Measurements from ENCODE around the gene NAA80. TPM values are rescaled to one million over a fixed set of nuclear protein-coding genes. Genes with fewer than 3 reads are reported as not detected.
"Not testable (repeated sequence)": the region's sequence is repeated elsewhere in the genome, so short reads cannot be mapped to it uniquely, and the experiment has no call there.

Gene NAA80
- total RNA-seq, 5 donors from 2014 or later (not counting 1 experiment from before 2014, with no cell fraction given) = 33.8 to 45.7 (median 43.9) TPM

GRCh38 chr3:50290161-50290641 is 9.0 kb downstream of the NAA80 start:
- Mint-ChIP-seq H3K36me3 (peaks cover 9% of the 10 kb centered on the region), H3K27me3 (no peaks in the 10 kb centered on the region), H3K4me3 (peak overlapping the region; percentile 13 to 34 (median 15)), H3K9me3 (no peaks in the 10 kb centered on the region), H3K4me1 (peaks cover 14 to 21% (median 17%) of the 10 kb centered on the region in 3 donors), H3K27ac (no peak overlapping the region)
- POLR2A ChIA-PET = no interaction called here
- 96% methylated on average over 5 of the region's 16 CpGs for WGBS (ENCODE audit: insufficient coverage)
- CTCF ChIA-PET = no interaction called here
- Histone ChIP-seq H3K4me3 (ENCODE audit: control insufficient read depth in 1 of 2, extremely low read depth in 1 of 2, low read length in 1 of 2) (no peak overlapping the region), H3K36me3 (ENCODE audit: control insufficient read depth in 2 of 2, extremely low read depth in 1 of 2, insufficient read depth in 1 of 2, low read length in 1 of 2) (peaks cover 20 to 33% of the 10 kb centered on the region in 2 donors), H3K4me1 (ENCODE audit: control insufficient read depth in 1 of 2, extremely low read depth in 1 of 2, insufficient read depth in 2 of 2, low read length in 2 of 2) (peaks cover 5 to 26% of the 10 kb centered on the region in 2 experiments), H3K27me3 (replicated peaks in 1 of 2; ENCODE audit: control insufficient read depth in 2 of 2, extremely low read depth in 1 of 2, insufficient read depth in 2 of 2, low read length in 1 of 2) (no peaks in the 10 kb centered on the region), H3K9me3 (no peaks in the 10 kb centered on the region), H3K27ac (ENCODE audit: low read length) (no peak overlapping the region)
- no peak for DNase-seq
- no peak for ATAC-seq (replicated peaks in 1 of 4)

GRCh38 chr3:50289130-50289529 is 10.1 kb downstream of the NAA80 start:
- ATAC-seq (replicated peaks in 1 of 4) (no peak), DNase-seq (no peak)
- Mint-ChIP-seq H3K27me3 (no peaks in the 10 kb centered on the region), H3K36me3 (peaks cover 9% of the 10 kb centered on the region), H3K4me1 (peaks cover 14 to 21% (median 17%) of the 10 kb centered on the region in 3 donors), H3K27ac (no peak overlapping the region), H3K4me3 (peak overlapping the region in 1 of 3 donors; percentile 15), H3K9me3 (no peaks in the 10 kb centered on the region)
- H3K4me1 ChIP-seq (ENCODE audit: control insufficient read depth in 1 of 2, extremely low read depth in 1 of 2, insufficient read depth in 2 of 2, low read length in 2 of 2) = peaks cover 5 to 26% of the 10 kb centered on the region in 2 experiments
- peaks cover 20 to 33% of the 10 kb centered on the region in 2 donors for H3K36me3 ChIP-seq (ENCODE audit: control insufficient read depth in 2 of 2, extremely low read depth in 1 of 2, insufficient read depth in 1 of 2, low read length in 1 of 2)
- H3K4me3 ChIP-seq (ENCODE audit: control insufficient read depth in 1 of 2, extremely low read depth in 1 of 2, low read length in 1 of 2) = no peak overlapping the region
- H3K27me3 ChIP-seq (replicated peaks in 1 of 2; ENCODE audit: control insufficient read depth in 2 of 2, extremely low read depth in 1 of 2, insufficient read depth in 2 of 2, low read length in 1 of 2) = no peaks in the 10 kb centered on the region
- no CpG with 5 or more reads among the region's 6 CpGs for WGBS (ENCODE audit: insufficient coverage)
- H3K9me3 ChIP-seq = no peaks in the 10 kb centered on the region
- CTCF ChIA-PET = no interaction called here
- no peak overlapping the region for H3K27ac ChIP-seq (ENCODE audit: low read length)
- POLR2A ChIA-PET = interaction anchor here in 1 of 2 donors (0.6 kb wide), 1 partner anchor 80 kb away, joined by 3 read pairs; no protein-coding TSS in a partner anchor

- Histone ChIP-seq H3K4me1 (ENCODE audit: control insufficient read depth in 1 of 2, extremely low read depth in 1 of 2, insufficient read depth in 2 of 2, low read length in 2 of 2) (peaks cover 5 to 26% of the 10 kb centered on the region in 2 experiments), H3K27ac (ENCODE audit: low read length) (no peak overlapping the region), H3K9me3 (no peaks in the 10 kb centered on the region), H3K36me3 (ENCODE audit: control insufficient read depth in 2 of 2, extremely low read depth in 1 of 2, insufficient read depth in 1 of 2, low read length in 1 of 2) (peaks cover 20 to 33% of the 10 kb centered on the region in 2 donors), H3K4me3 (ENCODE audit: control insufficient read depth in 1 of 2, extremely low read depth in 1 of 2, low read length in 1 of 2) (no peak overlapping the region), H3K27me3 (replicated peaks in 1 of 2; ENCODE audit: control insufficient read depth in 2 of 2, extremely low read depth in 1 of 2, insufficient read depth in 2 of 2, low read length in 1 of 2) (no peaks in the 10 kb centered on the region)
- peak overlapping the region in 1 of 3 donors; percentile 2 for H3K4me3 Mint-ChIP-seq
- ChIA-PET POLR2A (no interaction called here), CTCF (no interaction called here)
- peaks cover 14 to 21% (median 17%) of the 10 kb centered on the region in 3 donors for H3K4me1 Mint-ChIP-seq
- no peak for ATAC-seq (replicated peaks in 1 of 4)
- no peaks in the 10 kb centered on the region for H3K27me3 Mint-ChIP-seq
- WGBS (ENCODE audit: insufficient coverage) = 96% methylated on average over 11 of the region's 23 CpGs
- DNase-seq = no peak
- H3K36me3 Mint-ChIP-seq = peaks cover 9% of the 10 kb centered on the region
- no peaks in the 10 kb centered on the region for H3K9me3 Mint-ChIP-seq
- H3K27ac Mint-ChIP-seq = no peak overlapping the region
Measured at GRCh38 chr3:50288387-50289007, 10.7 kb downstream of the NAA80 start.

DNA sequence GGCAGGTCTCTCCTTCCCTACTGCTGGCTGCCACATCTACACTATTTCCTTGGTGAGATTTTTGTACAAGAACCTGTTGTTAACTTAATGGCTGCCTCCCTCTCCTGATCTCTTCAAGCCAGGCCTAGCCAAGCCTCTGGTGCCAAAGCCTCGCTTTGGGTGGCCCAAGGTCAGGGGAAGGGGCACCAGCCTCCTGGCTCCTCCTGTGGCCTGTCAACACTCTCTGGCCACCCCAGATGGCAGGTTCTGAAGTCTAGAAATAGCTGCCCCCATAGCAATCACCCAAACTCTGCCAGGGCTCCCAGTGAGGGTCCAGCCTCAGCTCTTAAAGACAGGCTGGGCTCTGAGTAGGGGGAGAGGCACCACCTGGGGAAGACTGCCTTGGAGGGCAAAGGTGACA is 11.9 kb downstream of the NAA80 start:
- peaks cover 5 to 17% of the 10 kb centered on the region in 2 experiments for H3K4me1 ChIP-seq (ENCODE audit: control insufficient read depth in 1 of 2, extremely low read depth in 1 of 2, insufficient read depth in 2 of 2, low read length in 2 of 2)
- ATAC-seq (replicated peaks in 1 of 4) (no peak), DNase-seq (no peak)
- Mint-ChIP-seq H3K27me3 (no peaks in the 10 kb centered on the region), H3K4me1 (peaks cover 6 to 13% (median 8%) of the 10 kb centered on the region in 3 donors), H3K27ac (no peak overlapping the region), H3K9me3 (no peaks in the 10 kb centered on the region), H3K4me3 (no peak overlapping the region), H3K36me3 (peaks cover 9% of the 10 kb centered on the region)
- H3K27me3 ChIP-seq (replicated peaks in 1 of 2; ENCODE audit: control insufficient read depth in 2 of 2, extremely low read depth in 1 of 2, insufficient read depth in 2 of 2, low read length in 1 of 2) = no peaks in the 10 kb centered on the region
- no peak overlapping the region for H3K4me3 ChIP-seq (ENCODE audit: control insufficient read depth in 1 of 2, extremely low read depth in 1 of 2, low read length in 1 of 2)
- no peak overlapping the region for H3K27ac ChIP-seq (ENCODE audit: low read length)
- ChIA-PET POLR2A (no interaction called here), CTCF (no interaction called here)
- H3K9me3 ChIP-seq = no peaks in the 10 kb centered on the region
- 100% methylated on average over 1 of the region's 1 CpG for WGBS (ENCODE audit: insufficient coverage)
- peaks cover 20 to 33% of the 10 kb centered on the region in 2 donors for H3K36me3 ChIP-seq (ENCODE audit: control insufficient read depth in 2 of 2, extremely low read depth in 1 of 2, insufficient read depth in 1 of 2, low read length in 1 of 2)

DNA sequence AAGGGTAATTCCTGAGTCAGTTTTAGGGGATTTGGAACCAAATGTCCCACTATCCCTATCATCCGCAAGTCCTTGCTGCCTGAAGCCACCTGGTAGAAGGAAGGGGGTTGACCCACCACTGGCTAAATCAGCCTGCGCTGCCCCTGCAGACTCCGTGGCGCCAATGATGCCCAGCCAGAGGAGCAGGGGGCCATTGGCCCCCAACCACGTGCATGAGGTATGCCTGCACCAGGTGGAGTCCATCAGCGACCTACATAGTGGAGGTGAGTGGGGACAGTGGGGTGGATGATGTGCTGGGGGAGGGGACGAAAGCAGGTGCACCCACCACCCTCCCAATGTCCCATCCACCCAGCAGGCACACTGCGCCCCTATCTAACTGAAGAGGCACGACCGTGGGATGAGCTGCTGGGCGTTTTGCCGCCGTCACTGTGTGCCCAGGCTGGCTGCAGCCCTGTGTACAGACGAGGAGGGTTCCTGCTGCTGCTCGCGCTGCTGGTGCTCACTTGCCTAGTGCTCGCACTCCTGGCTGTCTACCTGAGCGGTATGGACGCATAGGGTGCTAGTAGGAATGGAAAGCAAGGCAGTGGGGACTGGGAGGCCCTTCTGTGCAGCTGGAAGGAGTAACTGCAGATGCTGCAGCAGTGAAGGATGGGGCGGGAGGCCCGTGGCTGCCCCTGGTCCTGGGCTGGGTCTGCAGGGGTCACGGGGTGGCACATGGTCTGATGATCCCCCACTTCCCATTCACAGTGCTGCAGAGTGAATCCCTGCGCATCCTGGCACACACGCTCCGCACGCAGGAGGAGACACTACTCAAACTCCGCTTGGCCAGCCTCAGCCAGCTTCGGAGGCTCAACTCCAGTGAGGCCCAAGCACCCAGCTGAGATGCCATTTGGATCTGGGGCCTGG is 12.6 kb downstream of the NAA80 start:
- WGBS (ENCODE audit: insufficient coverage) = 94% methylated on average over 18 of the region's 28 CpGs
- Histone ChIP-seq H3K27me3 (replicated peaks in 1 of 2; ENCODE audit: control insufficient read depth in 2 of 2, extremely low read depth in 1 of 2, insufficient read depth in 2 of 2, low read length in 1 of 2) (no peaks in the 10 kb centered on the region), H3K4me3 (ENCODE audit: control insufficient read depth in 1 of 2, extremely low read depth in 1 of 2, low read length in 1 of 2) (no peak overlapping the region), H3K27ac (ENCODE audit: low read length) (no peak overlapping the region), H3K4me1 (ENCODE audit: control insufficient read depth in 1 of 2, extremely low read depth in 1 of 2, insufficient read depth in 2 of 2, low read length in 2 of 2) (peaks cover 3 to 14% of the 10 kb centered on the region in 2 experiments), H3K36me3 (ENCODE audit: control insufficient read depth in 2 of 2, extremely low read depth in 1 of 2, insufficient read depth in 1 of 2, low read length in 1 of 2) (peaks cover 20 to 33% of the 10 kb centered on the region in 2 donors), H3K9me3 (no peaks in the 10 kb centered on the region)
- Mint-ChIP-seq H3K27me3 (no peaks in the 10 kb centered on the region), H3K9me3 (no peaks in the 10 kb centered on the region), H3K27ac (no peak overlapping the region), H3K36me3 (peaks cover 9% of the 10 kb centered on the region), H3K4me3 (no peak overlapping the region), H3K4me1 (peaks cover 5 to 11% (median 7%) of the 10 kb centered on the region in 3 donors)
- ChIA-PET POLR2A (interaction anchor here in 1 of 2 donors (0.6 kb wide), 1 partner anchor 11 kb away, joined by 7 read pairs; no protein-coding TSS in a partner anchor), CTCF (no interaction called here)
- ATAC-seq (replicated peaks in 1 of 4) (no peak), DNase-seq (no peak)

DNA sequence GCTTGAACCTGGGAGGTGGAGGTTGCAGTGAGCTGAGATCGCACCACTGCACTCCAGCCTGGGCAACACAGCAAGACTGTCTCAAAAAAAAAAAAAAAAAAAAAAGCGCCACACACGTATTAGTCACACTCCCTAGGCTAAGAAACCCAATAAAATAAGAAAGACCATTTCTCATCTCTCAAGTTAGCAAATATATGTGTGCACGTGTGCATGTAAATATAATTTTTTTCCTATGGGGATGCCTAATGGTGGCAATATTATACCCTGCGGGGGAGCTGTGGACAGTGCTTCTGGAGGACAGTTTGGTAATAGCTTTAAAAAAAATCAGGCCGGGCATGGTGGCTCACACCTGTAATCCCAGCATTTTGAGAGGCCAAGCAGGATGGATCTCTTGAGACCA is 15.1 kb downstream of the NAA80 start:
- peaks cover 15 to 23% of the 10 kb centered on the region in 2 donors for H3K36me3 ChIP-seq (ENCODE audit: control insufficient read depth in 2 of 2, extremely low read depth in 1 of 2, insufficient read depth in 1 of 2, low read length in 1 of 2)
- CTCF ChIA-PET; H3K27me3 Mint-ChIP-seq; H3K4me1 ChIP-seq (ENCODE audit: control insufficient read depth in 1 of 2, extremely low read depth in 1 of 2, insufficient read depth in 2 of 2, low read length in 2 of 2); H3K9me3 ChIP-seq; DNase-seq; H3K27ac Mint-ChIP-seq; H3K36me3 Mint-ChIP-seq; H3K4me3 Mint-ChIP-seq; H3K9me3 Mint-ChIP-seq; H3K4me3 ChIP-seq (ENCODE audit: control insufficient read depth in 1 of 2, extremely low read depth in 1 of 2, low read length in 1 of 2); H3K27me3 ChIP-seq (replicated peaks in 1 of 2; ENCODE audit: control insufficient read depth in 2 of 2, extremely low read depth in 1 of 2, insufficient read depth in 2 of 2, low read length in 1 of 2); H3K4me1 Mint-ChIP-seq; ATAC-seq (replicated peaks in 1 of 4); H3K27ac ChIP-seq (ENCODE audit: low read length): not testable (repeated sequence)
- POLR2A ChIA-PET = interaction anchor here in 1 of 2 donors (0.6 kb wide), 1 partner anchor 105 kb away, joined by 3 read pairs; no protein-coding TSS in a partner anchor
- WGBS (ENCODE audit: insufficient coverage) = no CpG with 5 or more reads among the region's 6 CpGs
